OCI-LY3 (cell line): Measurements from ENCODE around the gene TRMT1L.

Source experiments
- H2AFZ ChIP-seq: fragments of 200-600, 300-600 bp; shearing (Covaris generic); 2 replicates; pipeline ENCODE4 v1.6.0; 2014; ENCODE audit warnings: antibody characterized with exemption, low read depth, low read length
- H3K27ac ChIP-seq: fragments of 200-600, 300-600 bp; sonication (generic); 2 replicates; pipeline ENCODE4 v1.5.1; 2014; ENCODE audit warnings: mild to moderate bottlenecking, low read length, moderate library complexity, mixed read lengths
- H3K27me3 ChIP-seq: fragments of 200-600, 300-600 bp; sonication (generic); 2 replicates; pipeline ENCODE4 v1.6.1; 2014; ENCODE audit warnings: low read depth, low read length, mixed read lengths
- H3K36me3 ChIP-seq: fragments of 200-600, 300-600 bp; sonication (generic); replicated peaks from 2 replicates; pipeline ENCODE3; 2014; ENCODE audit warnings: low read depth, low read length, mixed read lengths
- H3K4me1 ChIP-seq: fragments of 300-600, 200-600 bp; sonication (generic); 2 replicates; pipeline ENCODE4 v1.6.1; 2014; ENCODE audit warnings: low read length, mixed read lengths
- H3K4me2 ChIP-seq: fragments of 200-600, 300-600 bp; sonication (generic); 2 replicates; pipeline ENCODE4 v1.6.1; 2014; ENCODE audit warnings: low read length, mixed read lengths
- H3K4me3 ChIP-seq: fragments of 300-600, 200-600 bp; sonication (generic); 2 replicates; pipeline ENCODE4 v1.5.1; 2014; ENCODE audit warnings: antibody characterized with exemption, mild to moderate bottlenecking, low read length, moderate library complexity
- H3K79me2 ChIP-seq: fragments of 300-600, 200-600 bp; shearing (Covaris generic); 2 replicates; pipeline ENCODE4 v1.6.1; 2014; ENCODE audit warnings: mild to moderate bottlenecking, low read length, mixed read lengths
- H3K9ac ChIP-seq: fragments of 300-600, 200-600 bp; shearing (Covaris generic); 2 replicates; pipeline ENCODE4 v1.6.0; 2014; ENCODE audit warnings: mild to moderate bottlenecking, low read length, moderate library complexity
- H3K9me3 ChIP-seq: fragments of 200-600, 300-600 bp; shearing (Covaris generic); 2 replicates; pipeline ENCODE4 v1.6.1; 2014; ENCODE audit warnings: low read length, mixed read lengths; ENCODE audit not compliant: insufficient read depth
- H4K20me1 ChIP-seq: fragments of 200-600, 300-600 bp; sonication (generic); 2 replicates; pipeline ENCODE4 v1.6.1; 2016; ENCODE audit warnings: low read length, mixed read lengths; ENCODE audit not compliant: insufficient read depth
- CTCF ChIP-seq: fragments of 200-600, 300-600 bp; sonication (generic); IDR thresholded peaks from 2 replicates; pipeline ENCODE4 v1.5.1; 2014; ENCODE audit warnings: antibody characterized with exemption, low read length, low read depth
- EZH2phosphoT487 ChIP-seq: fragments of 200-600 bp; shearing (Covaris generic); IDR thresholded peaks from 2 replicates; pipeline ENCODE4 v1.6.1; 2018; ENCODE audit warnings: antibody characterized with exemption, mixed run types, low read depth

The TRMT1L gene

GRCh38 chr1:185157599-185158412 is 1.1 kb upstream of the TRMT1L start:
- TF ChIP-seq EZH2phosphoT487 (no peak), CTCF (no peak)
- H3K9me3 ChIP-seq, result no peaks in the 10 kb centered on the region
- peaks cover 18% of the 10 kb centered on the region for H3K4me1 ChIP-seq
- H3K27me3 ChIP-seq, result no peaks in the 10 kb centered on the region
- H3K4me3 ChIP-seq, result peak overlapping the region; percentile 83
- H2AFZ ChIP-seq, result peak overlapping the region; percentile 55
- peak overlapping the region; percentile 78 for H3K4me2 ChIP-seq
- H3K9ac ChIP-seq, result peak overlapping the region; percentile 71
- no peaks in the 10 kb centered on the region for H4K20me1 ChIP-seq
- peaks cover 23% of the 10 kb centered on the region for H3K79me2 ChIP-seq
- H3K27ac ChIP-seq, result peak overlapping the region; percentile 60; the same call in 1 of the 2 replicates
- H3K36me3 ChIP-seq, result no peaks in the 10 kb centered on the region

GRCh38 chr1:185156288-185156853 is 382 bp downstream of the TRMT1L start:
- H3K4me2 ChIP-seq, result peak overlapping the region; percentile 77
- H3K9ac ChIP-seq, result peak overlapping the region; percentile 91
- TF ChIP-seq CTCF, result no peak
- no peak for TF ChIP-seq EZH2phosphoT487
- peak overlapping the region; percentile 60 for H2AFZ ChIP-seq
- H3K9me3 ChIP-seq, result no peaks in the 10 kb centered on the region
- peaks cover 23% of the 10 kb centered on the region for H3K79me2 ChIP-seq
- H3K36me3 ChIP-seq, result no peaks in the 10 kb centered on the region
- H3K4me1 ChIP-seq, result peaks cover 22% of the 10 kb centered on the region
- H3K27ac ChIP-seq, result peak overlapping the region; percentile 73
- no peaks in the 10 kb centered on the region for H4K20me1 ChIP-seq
- peak overlapping the region; percentile 83 for H3K4me3 ChIP-seq
- no peaks in the 10 kb centered on the region for H3K27me3 ChIP-seq

GRCh38 chr1:185155600-185156287 is 1.0 kb downstream of the TRMT1L start:
- H3K27me3 ChIP-seq, result no peaks in the 10 kb centered on the region
- H3K79me2 ChIP-seq, result peaks cover 23% of the 10 kb centered on the region
- H3K4me2 ChIP-seq, result peak overlapping the region; percentile 77
- peaks cover 22% of the 10 kb centered on the region for H3K4me1 ChIP-seq
- peak overlapping the region; percentile 73 for H3K27ac ChIP-seq
- no peaks in the 10 kb centered on the region for H3K36me3 ChIP-seq
- H2AFZ ChIP-seq, result peak overlapping the region; percentile 60; the same call in 1 of the 2 replicates
- H3K4me3 ChIP-seq, result peak overlapping the region; percentile 83
- H4K20me1 ChIP-seq, result no peaks in the 10 kb centered on the region
- peak overlapping the region; percentile 91 for H3K9ac ChIP-seq
- no peaks in the 10 kb centered on the region for H3K9me3 ChIP-seq
- TF ChIP-seq EZH2phosphoT487 (no peak), CTCF (no peak)
